Muscle of back (tissue), 13 donors: Measurements from ENCODE around the gene TRIM24. TPM values are rescaled to one million over a fixed set of nuclear protein-coding genes. Genes with fewer than 3 reads are reported as not detected.
"Not testable (repeated sequence)": the region's sequence is repeated elsewhere in the genome, so short reads cannot be mapped to it uniquely, and the experiment has no call there.

Experiments used
- DNase-seq, 3 donors: peaks; one replicate each; pipeline versions ENCODE4 v3.0.0 to v3.0.0-alpha.2; 2013
- long read RNA-seq, 9 donors: transcript quantifications; one replicate each; lab custom pipeline, GENCODE V29; 2026
- polyA plus RNA-seq, 10 donors: library from polyadenylated mRNA; unstranded; fragments of 120-200 nt; gene quantifications; one replicate each; pipeline ENCODE4 v1.2.1, GENCODE V29; 2013; ENCODE audit not compliant: insufficient read length in 10 of 10

TRIM24 gene
- polyA plus RNA-seq = 10 to 100 TPM; 18.5 to 28.3 (median 24.3) TPM
- long read RNA-seq, donor 1, full-length matches to known transcripts = 1 of 1 reads
- long read RNA-seq, donor 1, partial matches to known transcripts = 0 of 1 reads
- long read RNA-seq, donor 1, other reads (novel, unspliced or antisense) = 0 of 1 reads
- long read RNA-seq, donor 2, full-length matches to known transcripts = 1 of 1 reads
- long read RNA-seq, donor 2, partial matches to known transcripts = 0 of 1 reads
- long read RNA-seq, donor 2, other reads (novel, unspliced or antisense) = 0 of 1 reads
- long read RNA-seq, donor 3 = 0 reads
- long read RNA-seq, donor 4 = 0 reads
- long read RNA-seq, donor 5, full-length matches to known transcripts = 1 of 8 reads
- long read RNA-seq, donor 5, partial matches to known transcripts = 7 of 8 reads
- long read RNA-seq, donor 5, other reads (novel, unspliced or antisense) = 0 of 8 reads
- long read RNA-seq, donor 6, partial matches to known transcripts = 0 of 2 reads
- long read RNA-seq, donor 6, other reads (novel, unspliced or antisense) = 0 of 2 reads
- long read RNA-seq, donor 7, full-length matches to known transcripts = 2 of 2 reads
- long read RNA-seq, donor 7, partial matches to known transcripts = 0 of 2 reads
- long read RNA-seq, donor 7, other reads (novel, unspliced or antisense) = 0 of 2 reads
- long read RNA-seq, donor 8, full-length matches to known transcripts = 1 of 1 reads
- long read RNA-seq, donor 8, partial matches to known transcripts = 0 of 1 reads
- long read RNA-seq, donor 8, other reads (novel, unspliced or antisense) = 0 of 1 reads
- long read RNA-seq, donor 9 = 0 reads

- DNase-seq = no peak
Observed at GRCh38 chr7:138460176-138460648, at the start of gene TRIM24. TSS of gene TRIM24 (plus strand) at chr7:138460259. CDS start at chr7:138460549, 290 bp downstream.

GRCh38 chr7:138412077-138412476, 48.0 kb upstream of the TRIM24 start:
- not testable (repeated sequence) for DNase-seq

- not testable (repeated sequence) for DNase-seq
Observed at GRCh38 chr7:138412921-138413320, 47.1 kb upstream of the TRIM24 start.

GRCh38 chr7:138417078-138417700, 42.9 kb upstream of the TRIM24 start:
- no peak for DNase-seq

- no peak for DNase-seq
Observed at GRCh38 chr7:138417764-138418163, 42.3 kb upstream of the TRIM24 start.

- DNase-seq = not testable (repeated sequence)
Observed at GRCh38 chr7:138418403-138418802, 41.7 kb upstream of the TRIM24 start.

GRCh38 chr7:138425026-138425425, 35.0 kb upstream of the TRIM24 start:
- no peak for DNase-seq

GRCh38 chr7:138429577-138430250, 30.3 kb upstream of the TRIM24 start:
- DNase-seq = no peak

- DNase-seq = no peak
Observed at GRCh38 chr7:138431517-138431916, 28.5 kb upstream of the TRIM24 start.

- DNase-seq = no peak
Observed at GRCh38 chr7:138433583-138434443, 26.2 kb upstream of the TRIM24 start.

GRCh38 chr7:138434597-138435019, 25.5 kb upstream of the TRIM24 start:
- DNase-seq = no peak

- no peak for DNase-seq
Observed at GRCh38 chr7:138435231-138435919, 24.7 kb upstream of the TRIM24 start.

GRCh38 chr7:138436388-138436787, 23.7 kb upstream of the TRIM24 start:
- no peak for DNase-seq

GRCh38 chr7:138440460-138440859, 19.6 kb upstream of the TRIM24 start:
- DNase-seq = no peak

- DNase-seq = no peak
Observed at GRCh38 chr7:138442822-138443221, 17.2 kb upstream of the TRIM24 start.

GRCh38 chr7:138449580-138449979, 10.5 kb upstream of the TRIM24 start:
- no peak for DNase-seq

GRCh38 chr7:138455609-138456008, 4.5 kb upstream of the TRIM24 start:
- no peak for DNase-seq

GRCh38 chr7:138456220-138456619, 3.8 kb upstream of the TRIM24 start:
- no peak for DNase-seq

GRCh38 chr7:138458576-138459412, 1.3 kb upstream of the TRIM24 start:
- no peak for DNase-seq
